ENCODE data around the gene OR52N4.

OR52N4 gene

GRCh38 chr11:5737670-5738392 is 16.2 kb upstream of the OR52N4 start:
- no peaks in the 10 kb centered on the region for H3K36me3 ChIP-seq (ENCODE audit: control insufficient read depth, insufficient read depth, low read length)
- no peaks in the 10 kb centered on the region for H3K4me1 ChIP-seq (ENCODE audit: control insufficient read depth, insufficient read depth, low read length)
- H3K9ac ChIP-seq (ENCODE audit: low read depth, low read length): no peak overlapping the region
- H3K27me3 ChIP-seq (ENCODE audit: control insufficient read depth, insufficient read depth, low read length): no peaks in the 10 kb centered on the region
- no peak overlapping the region for H3K27ac ChIP-seq (ENCODE audit: low read depth, low read length)
- no peaks in the 10 kb centered on the region for H3K9me3 ChIP-seq (ENCODE audit: control insufficient read depth, insufficient read depth, low read length)
- no peak overlapping the region for H3K4me3 ChIP-seq (ENCODE audit: low read depth, low read length)

GRCh38 chr11:5738431-5738830 is 15.6 kb upstream of the OR52N4 start:
- H3K9ac ChIP-seq (ENCODE audit: low read depth, low read length): no peak overlapping the region
- H3K27ac ChIP-seq (ENCODE audit: low read depth, low read length): no peak overlapping the region
- no peak overlapping the region for H3K4me3 ChIP-seq (ENCODE audit: low read depth, low read length)
- no peaks in the 10 kb centered on the region for H3K4me1 ChIP-seq (ENCODE audit: control insufficient read depth, insufficient read depth, low read length)
- no peaks in the 10 kb centered on the region for H3K9me3 ChIP-seq (ENCODE audit: control insufficient read depth, insufficient read depth, low read length)
- no peaks in the 10 kb centered on the region for H3K36me3 ChIP-seq (ENCODE audit: control insufficient read depth, insufficient read depth, low read length)
- no peaks in the 10 kb centered on the region for H3K27me3 ChIP-seq (ENCODE audit: control insufficient read depth, insufficient read depth, low read length)

- H3K4me1 ChIP-seq (ENCODE audit: control insufficient read depth, insufficient read depth, low read length): no peaks in the 10 kb centered on the region
- H3K27me3 ChIP-seq (ENCODE audit: control insufficient read depth, insufficient read depth, low read length): no peaks in the 10 kb centered on the region
- no peak overlapping the region for H3K9ac ChIP-seq (ENCODE audit: low read depth, low read length)
- H3K27ac ChIP-seq (ENCODE audit: low read depth, low read length): no peak overlapping the region
- no peaks in the 10 kb centered on the region for H3K36me3 ChIP-seq (ENCODE audit: control insufficient read depth, insufficient read depth, low read length)
- no peak overlapping the region for H3K4me3 ChIP-seq (ENCODE audit: low read depth, low read length)
- H3K9me3 ChIP-seq (ENCODE audit: control insufficient read depth, insufficient read depth, low read length): no peaks in the 10 kb centered on the region
These were observed 7.4 kb upstream of the OR52N4 start for GRCh38 chr11:5746614-5747013.

- no peaks in the 10 kb centered on the region for H3K9me3 ChIP-seq (ENCODE audit: control insufficient read depth, insufficient read depth, low read length)
- no peak overlapping the region for H3K4me3 ChIP-seq (ENCODE audit: low read depth, low read length)
- H3K36me3 ChIP-seq (ENCODE audit: control insufficient read depth, insufficient read depth, low read length): no peaks in the 10 kb centered on the region
- H3K27ac ChIP-seq (ENCODE audit: low read depth, low read length): no peak overlapping the region
- no peak overlapping the region for H3K9ac ChIP-seq (ENCODE audit: low read depth, low read length)
- no peaks in the 10 kb centered on the region for H3K27me3 ChIP-seq (ENCODE audit: control insufficient read depth, insufficient read depth, low read length)
- H3K4me1 ChIP-seq (ENCODE audit: control insufficient read depth, insufficient read depth, low read length): no peaks in the 10 kb centered on the region
These were observed 4.2 kb upstream of the OR52N4 start for GRCh38 chr11:5749836-5750235.

GRCh38 chr11:5767056-5767455 is 13.0 kb downstream of the OR52N4 start:
- Histone ChIP-seq H3K9me3 (ENCODE audit: control insufficient read depth, insufficient read depth, low read length) (no peaks in the 10 kb centered on the region), H3K27me3 (ENCODE audit: control insufficient read depth, insufficient read depth, low read length) (no peaks in the 10 kb centered on the region), H3K27ac (ENCODE audit: low read depth, low read length) (no peak overlapping the region), H3K4me3 (ENCODE audit: low read depth, low read length) (no peak overlapping the region), H3K36me3 (ENCODE audit: control insufficient read depth, insufficient read depth, low read length) (no peaks in the 10 kb centered on the region), H3K9ac (ENCODE audit: low read depth, low read length) (no peak overlapping the region), H3K4me1 (ENCODE audit: control insufficient read depth, insufficient read depth, low read length) (no peaks in the 10 kb centered on the region)

GRCh38 chr11:5783255-5783654 is 29.2 kb downstream of the OR52N4 start, which contains the start of gene OR52N5:
OR52N5 (minus strand) TSS chr11:5783355; CDS start chr11:5778634, 4,721 bp downstream.
- Histone ChIP-seq H3K27me3 (ENCODE audit: control insufficient read depth, insufficient read depth, low read length) (no peaks in the 10 kb centered on the region), H3K4me1 (ENCODE audit: control insufficient read depth, insufficient read depth, low read length) (no peaks in the 10 kb centered on the region), H3K4me3 (ENCODE audit: low read depth, low read length) (no peak within 1 kb of the TSS), H3K27ac (ENCODE audit: low read depth, low read length) (no peak within 1 kb of the TSS), H3K36me3 (ENCODE audit: control insufficient read depth, insufficient read depth, low read length) (no peaks in the 10 kb centered on the region), H3K9ac (ENCODE audit: low read depth, low read length) (no peak within 1 kb of the TSS), H3K9me3 (ENCODE audit: control insufficient read depth, insufficient read depth, low read length) (no peaks in the 10 kb centered on the region)

- H3K4me3 ChIP-seq (ENCODE audit: low read depth, low read length): no peak within 1 kb of the TSS
- H3K9me3 ChIP-seq (ENCODE audit: control insufficient read depth, insufficient read depth, low read length): no peaks in the 10 kb centered on the region
- H3K9ac ChIP-seq (ENCODE audit: low read depth, low read length): no peak within 1 kb of the TSS
- H3K4me1 ChIP-seq (ENCODE audit: control insufficient read depth, insufficient read depth, low read length): no peaks in the 10 kb centered on the region
- no peak within 1 kb of the TSS for H3K27ac ChIP-seq (ENCODE audit: low read depth, low read length)
- H3K27me3 ChIP-seq (ENCODE audit: control insufficient read depth, insufficient read depth, low read length): no peaks in the 10 kb centered on the region
- no peaks in the 10 kb centered on the region for H3K36me3 ChIP-seq (ENCODE audit: control insufficient read depth, insufficient read depth, low read length)
These were observed 37.1 kb downstream of the OR52N4 start, which contains the start of gene OR52N1 for GRCh38 chr11:5791165-5791564. OR52N1 (minus strand) TSS chr11:5791265; CDS start chr11:5788816, 2,449 bp downstream.

- Histone ChIP-seq H3K9ac (ENCODE audit: low read depth, low read length) (no peak overlapping the region), H3K27ac (ENCODE audit: low read depth, low read length) (no peak overlapping the region), H3K4me3 (ENCODE audit: low read depth, low read length) (no peak overlapping the region), H3K27me3 (ENCODE audit: control insufficient read depth, insufficient read depth, low read length) (no peaks in the 10 kb centered on the region), H3K36me3 (ENCODE audit: control insufficient read depth, insufficient read depth, low read length) (no peaks in the 10 kb centered on the region), H3K4me1 (ENCODE audit: control insufficient read depth, insufficient read depth, low read length) (no peaks in the 10 kb centered on the region), H3K9me3 (ENCODE audit: control insufficient read depth, insufficient read depth, low read length) (no peaks in the 10 kb centered on the region)
These were observed 42.5 kb downstream of the OR52N4 start for GRCh38 chr11:5796541-5796940.

- Histone ChIP-seq H3K27me3 (ENCODE audit: control insufficient read depth, insufficient read depth, low read length) (no peaks in the 10 kb centered on the region), H3K9ac (ENCODE audit: low read depth, low read length) (no peak overlapping the region), H3K4me1 (ENCODE audit: control insufficient read depth, insufficient read depth, low read length) (no peaks in the 10 kb centered on the region), H3K36me3 (ENCODE audit: control insufficient read depth, insufficient read depth, low read length) (no peaks in the 10 kb centered on the region), H3K27ac (ENCODE audit: low read depth, low read length) (no peak overlapping the region), H3K4me3 (ENCODE audit: low read depth, low read length) (no peak overlapping the region), H3K9me3 (ENCODE audit: control insufficient read depth, insufficient read depth, low read length) (peaks cover 2% of the 10 kb centered on the region; the same call in 1 of the 2 replicates)
These were observed 49.9 kb downstream of the OR52N4 start for GRCh38 chr11:5803982-5804381.
